Small intestine (tissue), 7 donors: Measurements from ENCODE around the gene COL13A1. TPM values are rescaled to one million over a fixed set of nuclear protein-coding genes. Genes with fewer than 3 reads are reported as not detected.
A peak's percentile ranks its signal among the peaks of the same experiment; 100 is the strongest.

Source experiments
- DNase-seq, 2 donors: peaks; one replicate each; pipeline versions ENCODE4 v3.0.0 to v3.0.0-alpha.2; 2013
- FAIRE-seq: peaks from 2 replicates; lab custom pipeline; 2012; peaks lifted over from hg19 to GRCh38; lab: Jason Lieb, UNC
- H3K27ac ChIP-seq, 3 donors: one replicate each; pipeline ENCODE4 v1.5.1; 2013; ENCODE audit warnings: low read length in 2 of 3, mild to moderate bottlenecking in 2 of 3, control low read depth in 1 of 3, inconsistent platforms in 1 of 3, low read depth in 1 of 3, moderate library complexity in 1 of 3
- H3K27me3 ChIP-seq, 3 donors: one replicate each; pipeline ENCODE4 v1.6.1; 2013; ENCODE audit warnings: low read length in 3 of 3, inconsistent platforms in 1 of 3; ENCODE audit not compliant: control insufficient read depth in 3 of 3, insufficient read depth in 3 of 3
- H3K36me3 ChIP-seq, 3 donors: one replicate each; pipeline ENCODE4 v1.6.1; 2013; ENCODE audit warnings: low read length in 3 of 3, inconsistent platforms in 1 of 3, low read depth in 1 of 3, mild to moderate bottlenecking in 1 of 3, moderate library complexity in 1 of 3; ENCODE audit not compliant: control insufficient read depth in 3 of 3, insufficient read depth in 2 of 3
- H3K4me1 ChIP-seq, 3 donors: one replicate each; pipeline ENCODE4 v1.6.1; 2013; ENCODE audit warnings: low read length in 2 of 3, inconsistent platforms in 1 of 3, low read depth in 1 of 3, mild to moderate bottlenecking in 1 of 3, moderate library complexity in 1 of 3; ENCODE audit not compliant: control insufficient read depth in 3 of 3, insufficient read depth in 2 of 3
- H3K4me3 ChIP-seq, 3 donors: one replicate each; pipeline ENCODE4 v1.5.1; 2013; ENCODE audit warnings: low read length in 3 of 3, control low read depth in 1 of 3, inconsistent platforms in 1 of 3, low read depth in 1 of 3, mild to moderate bottlenecking in 1 of 3, moderate library complexity in 1 of 3
- H3K9me3 ChIP-seq, 2 donors: one replicate each; pipeline ENCODE4 v1.6.1; 2013; ENCODE audit warnings: low read depth in 1 of 2, low read length in 1 of 2; ENCODE audit not compliant: control insufficient read depth in 2 of 2, insufficient read depth in 1 of 2
- WGBS, 3 donors: extraction: QIAGEN DNeasy Blood & Tissue Kit; methylation state at CpG; one replicate each; pipeline ENCODE4 v1.1.7; 2013; 5-methylcytosine and 5-hydroxymethylcytosine counted together
- polyA plus RNA-seq, 4 donors: library from polyadenylated mRNA; stranded (reverse) in 3 of 4; unstranded in 1 of 4; fragments of 200-250 nt in 3 of 4; fragments of 120-200 nt in 1 of 4; gene quantifications; one replicate each; pipeline versions ENCODE4 v1.2.1 to v1.2.3, GENCODE V29; 2013
- donor health status: healthy with polysubstance abuse.
- donor health status: control.
- donor health status: control.
- donor health status: Bipolar disorder and iron deficiency.
- donor health status: healthy.

Gene COL13A1
- polyA plus RNA-seq, 4 donors: 0.45 to 6.6 (median 0.60) TPM

- Histone ChIP-seq H3K4me1 (peaks cover 0 to 14% (median 0%) of the 10 kb centered on the region in 3 donors), H3K36me3 (peaks cover 0 to 2% (median 0%) of the 10 kb centered on the region in 3 donors), H3K27ac (no peak overlapping the region), H3K27me3 (no peaks in the 10 kb centered on the region), H3K4me3 (no peak overlapping the region), H3K9me3 (no peaks in the 10 kb centered on the region)
- no peak for DNase-seq
- 69 to 84% (median 72%) methylated on average over 8 of the region's 8 CpGs for WGBS, 3 donors
- FAIRE-seq: no peak
Measured at GRCh38 chr10:69959911-69960310, 158.2 kb downstream of the COL13A1 start.

DNA sequence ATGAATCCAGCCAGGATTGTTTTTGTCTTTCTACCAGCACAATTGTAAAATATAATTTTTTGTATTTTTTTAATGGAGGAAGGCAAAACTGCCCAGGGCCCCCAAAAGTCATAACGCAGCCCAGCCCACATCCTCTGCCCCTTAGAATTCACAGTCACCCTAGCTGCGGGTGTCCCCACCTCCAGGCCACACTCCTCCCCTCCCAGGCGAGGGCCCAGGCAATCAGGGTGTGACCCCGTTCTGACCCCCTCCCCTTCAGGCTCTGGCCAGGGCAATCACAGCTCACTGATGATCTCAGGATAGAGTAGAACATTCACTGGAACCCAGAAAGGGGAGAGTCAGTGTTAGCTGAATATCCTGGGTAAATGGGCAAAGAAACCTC is 158.9 kb downstream of the COL13A1 start:
- Histone ChIP-seq H3K4me3 (no peak overlapping the region), H3K4me1 (peaks cover 0 to 14% (median 0%) of the 10 kb centered on the region in 3 donors), H3K27ac (peak overlapping the region in 1 of 3 donors; percentile 56), H3K27me3 (no peaks in the 10 kb centered on the region), H3K9me3 (no peaks in the 10 kb centered on the region), H3K36me3 (peaks cover 0 to 2% (median 0%) of the 10 kb centered on the region in 3 donors)
- DNase-seq (no peak), FAIRE-seq (no peak)
- 48 to 70% (median 60%) methylated on average over 4 of the region's 4 CpGs for WGBS, 3 donors

DNA sequence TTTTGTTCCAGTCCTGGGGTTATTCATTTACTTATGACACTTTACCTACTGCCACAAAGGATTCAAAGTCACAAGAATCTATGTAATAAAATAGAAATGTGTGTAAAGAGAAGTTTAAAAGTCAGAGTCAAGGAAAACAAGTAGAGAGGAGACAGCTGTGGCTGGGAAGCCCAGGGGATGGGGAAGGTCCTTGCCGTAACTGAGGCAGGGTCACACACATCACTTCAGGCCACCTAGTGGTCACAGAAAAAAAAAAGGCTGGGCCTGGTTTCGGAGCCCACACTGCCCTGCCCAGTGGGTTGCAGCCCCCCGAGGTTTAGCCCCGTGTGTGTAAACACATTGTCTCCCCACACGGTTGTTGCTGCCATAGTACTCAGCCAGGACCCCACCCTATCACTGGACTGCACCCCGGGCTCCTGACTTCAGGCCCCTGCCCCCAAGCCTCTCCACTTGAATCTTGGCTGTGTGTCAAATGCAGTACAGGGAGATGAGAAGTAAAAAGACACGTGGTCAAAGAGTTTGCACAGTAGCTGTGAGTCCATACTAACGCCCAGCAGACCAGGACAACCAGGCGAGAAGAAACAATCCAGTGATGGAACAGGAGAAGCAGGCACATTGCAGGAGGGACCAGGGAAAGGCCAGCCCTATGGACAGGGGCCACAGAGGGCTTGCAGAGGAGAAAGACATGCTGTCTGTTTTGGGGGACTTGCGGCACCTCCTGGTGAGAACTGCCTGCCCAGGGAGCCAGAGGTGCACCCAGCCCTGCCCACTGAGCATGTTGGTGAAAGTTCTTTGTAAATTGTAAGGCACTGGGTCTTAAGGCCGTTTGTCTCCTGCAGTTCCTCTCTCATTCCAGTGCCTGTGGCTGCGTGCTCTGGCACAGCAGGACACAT is 159.5 kb downstream of the COL13A1 start:
- no peaks in the 10 kb centered on the region for H3K27me3 ChIP-seq
- H3K27ac ChIP-seq: peak overlapping the region in 1 of 3 donors; percentile 56
- FAIRE-seq: no peak
- DNase-seq: peak in 1 of 2 donors; percentile 60
- no peak overlapping the region for H3K4me3 ChIP-seq
- H3K9me3 ChIP-seq: no peaks in the 10 kb centered on the region
- peaks cover 0 to 14% (median 0%) of the 10 kb centered on the region in 3 donors for H3K4me1 ChIP-seq
- H3K36me3 ChIP-seq: peaks cover 0 to 2% (median 0%) of the 10 kb centered on the region in 3 donors
- WGBS, 3 donors: 39 to 44% (median 40%) methylated on average over 12 of the region's 12 CpGs

- Histone ChIP-seq H3K27me3 (no peaks in the 10 kb centered on the region), H3K27ac (no peak overlapping the region), H3K36me3 (peaks cover 0 to 2% (median 0%) of the 10 kb centered on the region in 3 donors), H3K4me1 (peaks cover 0 to 14% (median 0%) of the 10 kb centered on the region in 3 donors), H3K9me3 (no peaks in the 10 kb centered on the region), H3K4me3 (no peak overlapping the region)
- 83 to 84% (median 83%) methylated on average over 17 of the region's 17 CpGs for WGBS, 3 donors
- DNase-seq: no peak
- no peak for FAIRE-seq
Measured at GRCh38 chr10:69961881-69962745, 160.4 kb downstream of the COL13A1 start.

DNA sequence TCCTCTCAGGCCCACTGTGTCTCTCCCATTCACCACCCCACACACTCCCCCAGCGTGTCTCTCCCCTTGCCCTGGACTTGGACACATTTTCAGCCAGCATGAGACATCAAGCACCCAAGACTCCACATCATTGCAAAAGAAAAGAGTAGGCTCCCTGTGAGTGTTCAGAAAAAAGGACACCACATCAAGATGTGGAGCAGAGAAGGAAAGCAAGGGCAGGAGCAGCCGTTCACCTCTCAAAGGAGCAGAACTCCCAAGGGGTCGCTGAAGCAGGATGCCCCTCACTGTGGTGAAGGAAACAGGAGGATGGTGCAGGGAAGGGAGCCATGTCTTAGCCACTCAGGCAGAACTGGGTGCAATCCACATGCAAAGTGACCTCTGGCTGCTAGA is 161.0 kb downstream of the COL13A1 start:
- no peak overlapping the region for H3K27ac ChIP-seq
- H3K4me3 ChIP-seq: no peak overlapping the region
- H3K36me3 ChIP-seq: peaks cover 0 to 2% (median 0%) of the 10 kb centered on the region in 3 donors
- FAIRE-seq: no peak
- H3K4me1 ChIP-seq: peaks cover 0 to 14% (median 0%) of the 10 kb centered on the region in 3 donors
- H3K27me3 ChIP-seq: no peaks in the 10 kb centered on the region
- no peaks in the 10 kb centered on the region for H3K9me3 ChIP-seq
- no peak for DNase-seq
- 76 to 89% (median 77%) methylated on average over 3 of the region's 3 CpGs for WGBS, 3 donors

- WGBS, 3 donors: 74 to 77% (median 76%) methylated on average over 7 of the region's 7 CpGs
- Histone ChIP-seq H3K9me3 (no peaks in the 10 kb centered on the region), H3K4me1 (peaks cover 0 to 14% (median 0%) of the 10 kb centered on the region in 3 donors), H3K27ac (no peak overlapping the region), H3K36me3 (peaks cover 0 to 2% (median 0%) of the 10 kb centered on the region in 3 donors), H3K4me3 (no peak overlapping the region), H3K27me3 (no peaks in the 10 kb centered on the region)
- FAIRE-seq: no peak
- no peak for DNase-seq
Measured at GRCh38 chr10:69963178-69963834, 161.6 kb downstream of the COL13A1 start.

DNA sequence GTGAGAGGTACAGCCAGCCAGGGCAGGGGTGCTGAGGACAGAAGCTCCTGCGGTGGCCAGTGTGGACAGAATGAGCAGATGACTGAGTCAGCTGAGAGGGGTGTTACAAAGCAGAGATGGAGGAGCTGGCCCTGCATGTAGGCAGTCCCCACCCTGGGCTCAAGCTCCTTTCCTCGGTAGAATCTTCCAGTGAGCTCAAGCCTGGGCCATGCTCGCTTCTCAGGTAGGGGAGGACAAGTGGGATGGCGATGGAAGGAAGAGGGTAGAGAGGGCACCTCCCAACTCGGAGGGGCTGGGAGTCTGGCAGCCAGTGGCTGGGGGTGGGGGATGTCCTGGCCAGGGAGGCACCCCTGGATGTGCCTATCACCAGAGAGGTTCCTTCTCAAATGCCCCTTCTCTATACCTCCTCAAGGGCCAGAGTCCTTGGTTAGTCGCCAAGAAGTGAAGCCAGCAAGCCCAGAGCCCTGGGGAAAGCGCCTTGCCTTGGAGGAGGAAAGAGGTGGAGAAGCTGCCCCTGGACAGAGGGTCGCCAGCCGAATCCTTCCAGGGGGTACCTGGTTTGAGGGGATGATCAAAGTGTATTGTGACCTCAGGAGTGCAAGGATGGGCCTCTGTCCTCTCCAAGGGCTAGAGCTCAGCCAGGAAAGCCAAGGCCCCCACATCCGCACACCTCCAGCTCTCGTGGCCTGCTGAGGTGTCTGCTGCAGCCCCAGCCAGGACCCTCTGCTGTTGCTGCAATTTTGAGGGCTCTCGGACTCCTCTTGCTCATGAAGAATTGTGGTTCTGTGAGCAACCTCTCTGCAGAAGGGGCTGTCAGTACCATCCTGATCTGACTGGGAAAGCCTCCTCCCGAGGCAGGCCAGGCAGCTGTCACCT is 162.4 kb downstream of the COL13A1 start:
- Histone ChIP-seq H3K4me3 (no peak overlapping the region), H3K27me3 (no peaks in the 10 kb centered on the region), H3K9me3 (no peaks in the 10 kb centered on the region), H3K36me3 (peaks cover 0 to 2% (median 0%) of the 10 kb centered on the region in 3 donors), H3K4me1 (peaks cover 0 to 14% (median 0%) of the 10 kb centered on the region in 3 donors), H3K27ac (no peak overlapping the region)
- no peak for DNase-seq
- no peak for FAIRE-seq
- whole genome bisulfite sequencing, 3 donors: 83 to 90% (median 88%) methylated on average over 13 of the region's 13 CpGs
